SW480 (cell line): ENCODE data around the gene KRT4.
A peak's percentile ranks its signal among the peaks of the same experiment; 100 is the strongest.

Source experiments
- DNase-seq: peaks from one replicate; pipeline ENCODE4 v3.0.0-alpha.2; 2016; ENCODE audit warnings: low spot score

Gene KRT4

GRCh38 chr12:52821826-52822660 is 8.1 kb upstream of the KRT4 start:
- DNase-seq: peak; percentile 52

- no peak for DNase-seq
Observed at GRCh38 chr12:52821071-52821730, 7.3 kb upstream of the KRT4 start.

- DNase-seq: no peak
Observed at GRCh38 chr12:52820521-52820920, 6.6 kb upstream of the KRT4 start.

GRCh38 chr12:52819731-52820510 is 6.0 kb upstream of the KRT4 start:
- DNase-seq: no peak

GRCh38 chr12:52818887-52819420 is 5.0 kb upstream of the KRT4 start:
- no peak for DNase-seq

- no peak for DNase-seq
Observed at GRCh38 chr12:52818388-52818787, 4.5 kb upstream of the KRT4 start.

GRCh38 chr12:52817699-52818238 is 3.9 kb upstream of the KRT4 start:
- no peak for DNase-seq

- no peak for DNase-seq
Observed at GRCh38 chr12:52817003-52817698, 3.2 kb upstream of the KRT4 start.

- no peak for DNase-seq
Observed at GRCh38 chr12:52815676-52816588, 2.0 kb upstream of the KRT4 start.

GRCh38 chr12:52815161-52815560 is 1.2 kb upstream of the KRT4 start:
- DNase-seq: no peak

- no peak for DNase-seq
Observed at GRCh38 chr12:52814710-52815155, 817 bp upstream of the KRT4 start.

- DNase-seq: no peak
Observed at GRCh38 chr12:52813203-52813819, 605 bp downstream of the KRT4 start.

- DNase-seq: no peak
Observed at GRCh38 chr12:52812749-52813148, 1.2 kb downstream of the KRT4 start.

- no peak for DNase-seq
Observed at GRCh38 chr12:52812073-52812400, 1.9 kb downstream of the KRT4 start.

- DNase-seq: no peak
Observed at GRCh38 chr12:52811191-52812072, 2.5 kb downstream of the KRT4 start.

- no peak for DNase-seq
Observed at GRCh38 chr12:52810554-52810953, 3.4 kb downstream of the KRT4 start.

GRCh38 chr12:52809166-52809565 is 4.8 kb downstream of the KRT4 start:
- no peak for DNase-seq

GRCh38 chr12:52808573-52809160 is 5.2 kb downstream of the KRT4 start:
- DNase-seq: no peak
